Activated CD4-positive, alpha-beta T cell treated with anti-CD3 and anti-CD28 coated beads, Interleukin-2, amount 50 U/mL, for 4 hours (primary cell): ENCODE measurements around the gene CD200.
"Not testable (repeated sequence)": the region's sequence is repeated elsewhere in the genome, so short reads cannot be mapped to it uniquely, and the experiment has no call there.

Experiments used
- DNase-seq, 2 experiments: peaks; one replicate each; pipeline ENCODE4 v3.0.0-alpha.2; 2020

Gene CD200

DNA sequence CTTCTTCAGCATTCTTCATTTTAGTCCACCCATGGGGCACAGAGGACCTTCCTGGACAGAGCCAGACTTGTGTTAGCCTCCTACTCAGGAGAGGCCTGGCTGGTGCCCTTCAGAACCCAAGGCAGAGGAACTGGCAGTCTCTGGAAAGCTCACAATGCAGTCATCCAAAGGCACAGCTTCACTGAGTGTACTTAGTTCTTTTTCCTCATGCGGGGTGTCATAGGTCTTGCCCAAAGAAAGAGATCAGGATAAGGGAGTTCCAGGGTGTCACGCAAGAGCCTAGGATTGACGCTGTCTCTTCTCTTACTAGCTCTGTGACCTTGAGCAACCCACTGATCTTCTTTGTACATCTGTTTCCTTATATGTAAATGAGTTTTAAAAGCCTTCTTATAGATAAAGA is 58.7 kb downstream of the CD200 start:
- DNase-seq = no peak

DNA sequence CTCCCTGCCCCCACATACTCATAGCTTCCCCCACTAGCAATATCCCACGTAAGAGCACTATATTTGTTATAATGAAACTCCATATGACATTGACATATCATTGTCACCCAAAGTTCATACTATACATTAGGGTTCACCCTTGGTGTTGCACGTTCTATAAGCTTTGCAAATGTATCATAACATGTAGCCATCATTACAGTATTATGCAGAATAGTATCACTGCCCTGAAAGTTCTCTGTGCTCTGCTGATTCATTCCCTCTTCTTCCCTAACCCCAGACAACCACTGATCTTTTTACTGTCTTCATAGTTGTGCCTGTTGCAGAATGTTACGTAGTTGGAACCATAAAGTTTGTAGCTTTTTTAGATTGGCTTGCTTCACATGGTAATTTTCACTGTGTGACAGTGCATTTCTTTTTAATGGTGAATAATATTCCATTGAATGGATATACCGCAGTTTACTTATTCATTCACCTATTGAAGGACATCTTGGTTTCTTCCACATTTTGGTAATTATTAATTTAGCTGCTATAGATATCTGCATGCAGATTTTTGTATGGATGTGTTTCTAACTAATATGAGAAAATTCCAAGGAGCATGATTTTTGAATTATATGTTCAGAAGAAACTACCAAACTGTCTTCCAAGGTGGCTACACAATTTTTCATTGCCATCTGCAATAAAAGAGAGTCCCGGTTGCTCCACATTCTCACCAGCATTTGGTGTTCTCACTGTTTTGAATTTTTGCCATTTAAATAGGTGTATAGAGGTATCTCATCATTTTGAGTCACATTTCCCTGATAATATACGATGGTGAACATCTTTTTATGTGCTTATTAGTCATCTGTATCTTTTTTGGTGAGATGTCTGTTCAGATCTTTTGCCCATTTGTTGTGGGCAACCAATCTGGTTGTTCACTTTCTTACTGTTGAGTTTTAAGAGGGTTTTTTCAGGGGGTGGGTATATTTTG is 59.7 kb downstream of the CD200 start:
- no peak for DNase-seq

DNA sequence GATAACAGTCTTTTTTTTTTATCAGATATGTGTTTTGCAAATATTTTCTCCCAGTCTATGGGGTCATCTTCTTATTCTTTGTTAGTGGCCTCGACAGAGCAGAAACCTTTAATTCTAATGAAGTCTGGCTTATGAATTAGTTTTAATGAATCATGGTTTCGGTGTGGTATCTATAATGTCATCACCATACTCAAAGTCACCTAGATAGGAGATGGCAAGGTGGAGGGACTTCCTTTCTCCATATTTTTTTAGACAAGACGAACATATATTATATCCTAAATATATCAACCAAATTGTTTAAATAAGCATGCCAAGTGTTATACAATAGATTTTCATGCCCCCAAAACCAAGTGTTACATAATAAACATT is 60.4 kb downstream of the CD200 start:
- no peak for DNase-seq

DNA sequence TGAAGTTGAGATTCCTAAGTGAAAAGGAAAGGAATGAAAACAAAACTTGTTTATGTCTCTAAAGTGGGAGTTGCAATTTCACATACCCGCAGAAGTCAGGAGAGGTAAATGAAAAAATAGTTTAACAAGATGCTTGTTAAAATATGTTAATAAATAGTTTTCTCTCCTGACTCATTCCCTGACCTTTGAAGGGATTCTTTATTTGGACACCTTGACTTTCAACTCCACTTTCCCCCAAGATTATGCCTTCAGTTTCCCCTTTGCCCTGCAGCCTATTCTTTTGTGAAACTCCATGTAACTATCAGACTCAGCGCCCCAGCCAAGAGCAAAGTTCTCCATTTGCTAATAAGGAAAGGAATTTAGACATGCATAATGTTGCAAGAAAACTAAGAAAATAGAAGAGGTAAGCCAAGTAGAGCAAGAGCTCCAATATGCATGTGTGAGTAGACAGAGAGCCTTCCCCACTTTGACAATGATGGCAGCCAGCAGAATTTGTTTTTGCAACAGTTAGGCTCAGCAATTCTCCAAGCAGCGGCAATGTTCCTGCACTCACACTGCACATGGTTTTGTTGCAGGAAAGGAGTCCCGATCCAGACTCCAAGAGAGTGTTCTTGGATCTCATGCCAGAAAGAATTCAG is 61.2 kb downstream of the CD200 start:
- no peak for DNase-seq

DNA sequence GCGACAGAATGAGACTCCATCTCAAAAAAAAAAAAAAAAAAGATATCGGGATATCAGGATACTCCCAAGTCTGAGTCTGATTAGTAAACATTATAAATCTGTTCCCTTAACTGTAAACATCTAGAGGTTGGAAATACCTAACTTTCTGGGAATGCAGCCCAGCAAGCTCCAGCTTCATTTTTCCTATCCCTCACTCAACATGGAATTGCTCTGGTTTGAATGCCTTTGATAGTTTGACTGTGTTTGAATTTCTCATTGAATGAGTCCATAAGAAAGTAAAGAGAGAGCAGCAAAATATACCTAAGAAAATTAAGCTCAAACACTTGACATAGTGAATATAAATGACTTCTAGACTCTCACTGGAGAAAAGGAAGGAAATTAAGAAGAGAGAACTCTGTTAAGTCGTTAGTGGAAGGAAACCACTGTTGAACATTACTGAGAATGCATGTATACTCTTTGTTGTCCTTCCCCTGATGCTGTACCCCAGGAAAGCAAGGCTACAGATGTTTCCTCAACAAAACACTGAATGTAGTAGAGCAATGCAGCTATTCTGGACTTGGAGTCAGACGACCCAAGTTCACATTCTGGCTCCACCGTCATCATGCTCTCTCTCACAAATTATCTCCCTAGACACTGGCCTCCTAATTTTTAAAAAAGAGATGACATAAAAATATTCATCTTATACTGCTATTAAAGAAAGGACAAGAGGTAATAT is 62.4 kb downstream of the CD200 start:
- no peak for DNase-seq

DNA sequence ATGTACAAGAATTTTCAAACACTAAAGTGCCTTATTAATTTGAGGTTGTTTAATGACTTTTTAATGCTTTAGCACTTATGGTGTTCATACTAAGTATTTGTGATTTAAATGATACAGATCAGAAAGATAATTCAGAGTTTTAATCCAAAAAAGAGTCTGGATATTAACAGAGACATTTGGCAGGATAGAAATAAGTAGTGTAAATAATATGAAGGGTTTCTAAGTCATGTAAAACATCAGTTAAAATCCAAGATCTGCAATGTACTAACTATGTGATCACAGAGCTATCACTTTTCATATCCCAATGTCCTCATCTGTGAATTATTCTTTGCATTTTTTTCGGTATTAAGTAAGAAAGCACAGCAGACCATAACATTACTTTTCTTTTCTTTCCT is 62.9 kb downstream of the CD200 start:
- no peak for DNase-seq

DNA sequence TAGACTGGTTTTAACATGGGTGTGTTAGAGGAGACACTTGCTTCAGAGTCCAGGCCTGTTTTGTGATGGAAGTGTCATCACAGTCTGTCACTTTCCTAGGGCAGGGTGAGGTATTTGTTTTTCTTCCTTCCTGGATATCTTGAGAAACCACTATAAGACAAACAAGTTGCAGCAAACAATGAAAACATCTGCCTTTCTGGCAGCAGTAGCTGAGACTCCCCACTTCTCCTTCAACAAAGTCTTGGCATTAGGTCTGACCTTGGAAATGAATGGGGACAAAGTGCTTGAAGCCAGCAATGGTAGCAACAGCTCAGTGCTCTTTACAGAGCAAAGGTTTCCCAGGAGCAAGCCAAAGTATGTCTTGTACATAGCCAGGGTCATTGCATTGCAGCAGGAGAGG is 64.6 kb downstream of the CD200 start:
- DNase-seq = no peak

DNA sequence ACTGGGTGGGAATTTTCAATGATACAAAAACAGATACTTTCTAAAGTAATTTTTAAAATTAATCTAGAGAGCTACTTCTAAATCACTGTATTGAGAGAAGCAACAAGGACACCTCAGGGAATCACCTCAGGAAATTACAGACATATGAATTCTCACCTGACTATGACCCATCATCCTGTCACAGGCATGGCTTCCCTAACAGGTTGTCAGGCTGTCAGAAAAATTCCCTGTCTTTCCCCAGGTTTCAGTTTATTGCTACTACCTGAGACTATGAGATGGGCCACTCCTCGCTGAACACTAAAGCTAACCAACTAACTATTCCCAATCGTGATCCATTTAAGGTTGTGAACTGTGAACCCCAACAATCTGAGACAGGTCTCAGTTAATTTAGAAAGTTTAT is 66.1 kb downstream of the CD200 start:
- no peak for DNase-seq

DNA sequence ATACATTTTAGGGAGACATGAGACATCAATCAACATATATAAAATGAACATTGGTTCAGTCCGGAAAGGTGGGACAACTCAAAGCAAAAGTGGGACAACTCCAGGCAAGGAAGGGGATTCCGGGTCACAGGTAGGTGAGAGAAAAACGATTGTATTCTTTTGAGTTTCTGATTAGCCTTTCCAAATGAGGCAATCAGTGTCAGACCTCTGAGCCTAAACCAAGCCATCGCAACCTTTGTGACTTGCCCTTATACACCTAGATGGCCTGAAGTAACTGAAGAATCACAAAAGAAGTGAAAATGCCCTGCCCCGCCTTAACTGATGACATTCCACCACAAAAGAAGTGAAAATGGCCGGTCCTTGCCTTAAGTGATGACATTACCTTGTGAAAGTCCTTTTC is 66.6 kb downstream of the CD200 start:
- DNase-seq = not testable (repeated sequence)

DNA sequence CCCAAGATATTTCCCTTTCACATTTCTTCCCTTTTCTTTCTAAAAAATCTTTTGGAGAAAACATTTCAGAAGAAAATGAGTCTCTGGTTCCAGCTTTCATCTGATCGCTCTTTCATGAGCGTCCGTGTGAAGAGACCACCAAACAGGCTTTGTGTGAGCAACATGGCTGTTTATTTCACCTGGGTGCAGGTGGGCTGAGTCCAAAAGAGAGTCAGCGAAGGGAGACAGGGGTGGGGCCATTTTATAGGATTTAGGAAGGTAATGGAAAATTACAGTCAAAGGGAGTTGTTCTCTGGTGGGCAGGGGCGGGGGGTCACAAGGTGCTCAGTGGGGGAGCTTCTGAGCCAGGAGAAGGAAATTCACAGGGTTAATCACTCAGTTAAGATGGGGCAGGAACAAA is 67.4 kb downstream of the CD200 start:
- DNase-seq = not testable (repeated sequence)

DNA sequence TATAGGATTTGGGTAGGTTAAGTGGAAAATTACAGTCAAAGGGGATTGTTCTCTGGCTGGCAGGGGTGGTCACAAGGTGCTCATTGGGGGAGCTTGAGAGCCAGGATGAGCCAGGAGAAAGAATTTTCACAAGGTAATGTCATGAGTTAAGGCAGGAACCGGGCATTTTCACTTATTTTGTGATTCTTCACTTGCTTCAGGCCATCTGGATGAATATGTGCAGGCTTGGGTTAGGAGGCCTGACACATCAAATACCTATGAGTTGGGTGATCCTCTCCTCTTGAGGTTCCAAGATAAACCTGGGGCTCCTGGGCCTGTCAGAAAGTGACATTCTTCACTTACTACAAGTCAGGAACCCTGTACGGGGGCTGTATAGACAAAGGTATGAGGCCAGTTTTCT is 68.7 kb downstream of the CD200 start:
- DNase-seq = no peak

DNA sequence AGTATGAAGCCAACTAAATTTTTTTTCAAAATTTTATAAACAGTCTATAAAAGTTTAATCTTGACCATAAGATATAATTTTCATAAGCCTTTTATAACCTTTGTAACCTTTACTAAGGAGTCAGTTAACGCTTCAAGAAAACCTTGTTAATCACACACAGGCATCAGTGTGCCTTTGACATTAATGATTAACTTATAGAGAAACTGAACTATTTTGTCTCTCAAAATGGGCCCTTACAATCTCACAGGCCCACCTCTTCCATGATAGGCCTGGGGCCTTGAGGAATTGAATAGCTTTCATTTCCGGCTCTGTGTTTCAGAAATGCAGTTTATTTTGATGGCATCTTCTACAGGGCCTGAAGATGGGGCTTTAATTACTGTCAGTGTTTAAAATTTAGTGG is 70.1 kb downstream of the CD200 start:
- DNase-seq = no peak

DNA sequence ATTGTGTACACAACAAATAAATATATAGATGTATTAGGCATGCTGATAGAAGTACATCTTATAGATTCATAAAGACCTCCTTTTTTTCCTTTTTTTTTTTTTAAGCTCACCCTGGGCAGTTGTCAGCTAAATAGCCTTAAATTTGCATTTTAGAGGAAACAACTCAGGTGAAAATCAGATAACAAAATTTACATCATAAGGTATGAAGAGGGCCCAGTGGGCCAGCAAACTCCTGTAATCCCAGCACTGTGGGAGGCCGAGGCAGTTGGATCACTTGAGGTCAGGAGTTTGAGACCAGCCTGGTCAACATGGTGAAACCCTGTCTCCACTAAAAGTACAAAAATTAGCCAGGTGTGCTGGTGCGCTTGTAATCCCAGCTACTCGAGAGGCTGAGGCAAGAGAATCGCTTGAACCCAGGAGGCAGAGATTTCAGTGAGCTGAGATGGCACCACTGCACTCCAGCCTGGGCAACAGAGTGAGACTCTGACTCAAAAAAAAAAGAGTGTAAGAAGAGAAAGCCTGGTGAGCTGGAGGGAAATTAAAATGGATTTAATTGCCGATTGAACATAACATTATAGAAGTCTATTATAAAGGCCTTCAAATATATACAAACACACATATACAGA is 72.1 kb downstream of the CD200 start:
- not testable (repeated sequence) for DNase-seq

DNA sequence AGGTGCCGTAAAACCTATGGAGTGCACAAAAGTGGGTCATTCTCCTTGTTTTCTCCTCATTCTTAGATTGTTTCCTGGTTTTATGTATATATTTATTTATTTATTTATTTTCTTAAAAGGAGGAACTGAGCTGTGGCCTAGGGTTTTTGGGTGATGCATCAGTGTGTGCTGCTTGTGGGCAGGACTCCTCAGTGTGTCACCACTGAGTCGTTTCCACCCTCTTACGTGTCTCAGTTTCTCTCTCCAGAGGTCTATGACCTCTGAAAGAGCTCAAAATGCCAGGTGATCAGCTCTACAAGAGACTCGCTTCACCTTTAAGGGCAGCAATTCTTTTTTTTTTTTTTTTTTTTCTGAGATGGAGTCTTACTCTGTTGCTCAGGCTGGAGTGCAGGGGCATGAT is 72.9 kb downstream of the CD200 start:
- DNase-seq = peak in 1 of 2 experiments; percentile 6

DNA sequence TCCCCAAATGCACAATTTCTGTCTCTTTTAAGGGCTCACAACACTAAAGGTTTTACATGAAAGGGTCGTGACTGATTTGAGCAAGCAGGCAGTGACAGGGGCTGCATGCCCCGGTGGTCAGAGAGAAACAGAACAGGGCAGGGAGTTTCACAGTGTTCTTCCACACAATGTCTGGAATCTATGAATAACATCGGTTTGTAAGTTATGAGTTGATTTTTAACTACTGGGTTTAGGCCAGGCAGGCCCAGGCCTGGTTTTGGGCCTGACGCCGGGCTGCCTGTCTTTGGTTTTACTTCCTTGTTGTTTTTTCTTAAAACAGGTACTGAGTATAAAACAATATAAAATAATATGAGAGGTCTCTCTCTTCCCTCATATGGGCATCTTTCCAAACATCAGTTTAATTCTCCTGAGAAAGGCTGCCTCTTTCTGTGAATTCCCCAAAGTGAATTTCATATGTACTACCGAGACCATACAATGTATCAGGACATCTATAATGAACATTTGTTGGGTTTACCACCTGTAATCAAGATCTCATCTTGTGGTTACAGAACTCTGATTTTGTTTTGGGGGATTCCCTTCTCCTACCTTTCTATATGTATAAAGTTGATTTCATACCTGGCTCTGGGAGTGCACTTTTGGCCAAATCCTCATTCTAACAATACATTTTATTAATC is 74.4 kb downstream of the CD200 start:
- no peak for DNase-seq

DNA sequence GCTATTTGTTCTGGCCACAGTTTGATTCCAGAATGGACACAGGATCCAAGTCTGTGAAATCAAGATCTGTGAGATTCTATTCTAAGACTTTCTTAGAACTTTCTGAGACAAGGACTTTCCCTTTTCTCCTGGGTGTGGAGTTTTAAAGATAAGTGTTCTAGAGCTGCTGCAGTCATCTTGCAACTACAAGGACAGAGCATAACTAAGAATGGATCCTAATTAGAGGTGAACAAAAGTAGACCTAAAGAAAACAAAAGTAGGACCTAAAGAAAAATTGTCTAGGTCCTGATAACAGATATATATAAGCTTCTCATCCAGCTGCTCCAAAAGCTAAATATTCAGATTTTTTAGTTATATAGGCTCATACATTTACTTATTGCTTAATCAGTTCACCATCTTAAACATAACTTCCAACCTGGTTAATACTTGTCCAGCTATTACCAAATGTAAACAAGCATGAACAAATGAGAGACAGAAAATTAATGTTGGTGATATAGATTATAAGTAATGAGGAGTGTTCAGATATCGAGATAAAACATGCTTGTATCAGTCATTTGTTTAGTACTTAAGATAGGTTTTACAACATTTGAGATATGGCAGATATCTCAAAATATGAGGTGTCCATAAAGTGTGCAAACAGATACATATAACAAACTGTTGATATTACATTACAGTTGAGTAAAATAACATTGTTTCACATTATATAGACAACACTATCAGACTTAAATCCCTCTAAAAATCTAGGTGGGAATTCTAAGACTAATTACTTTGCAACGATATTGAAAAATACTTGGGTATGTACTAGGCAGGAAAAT is 75.1 kb downstream of the CD200 start:
- DNase-seq = no peak

DNA sequence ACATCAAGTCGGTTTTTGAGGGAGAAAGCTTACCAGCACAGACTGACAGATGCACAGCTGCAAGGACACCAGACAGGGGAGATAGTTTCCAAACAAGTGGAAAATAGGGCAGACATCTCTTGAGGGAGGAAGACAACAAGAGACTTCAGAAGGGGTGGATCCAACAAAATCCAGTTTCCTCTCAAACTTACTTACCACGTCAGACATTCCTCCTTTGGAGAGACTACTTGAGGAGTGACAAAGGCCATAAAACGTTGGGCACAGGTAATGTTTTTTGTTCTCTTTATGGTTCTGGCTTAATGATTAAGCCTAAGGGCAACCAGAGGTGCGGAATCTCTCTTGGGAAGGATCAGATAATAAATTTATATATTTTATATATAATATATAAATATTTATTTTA is 76.1 kb downstream of the CD200 start:
- no peak for DNase-seq

DNA sequence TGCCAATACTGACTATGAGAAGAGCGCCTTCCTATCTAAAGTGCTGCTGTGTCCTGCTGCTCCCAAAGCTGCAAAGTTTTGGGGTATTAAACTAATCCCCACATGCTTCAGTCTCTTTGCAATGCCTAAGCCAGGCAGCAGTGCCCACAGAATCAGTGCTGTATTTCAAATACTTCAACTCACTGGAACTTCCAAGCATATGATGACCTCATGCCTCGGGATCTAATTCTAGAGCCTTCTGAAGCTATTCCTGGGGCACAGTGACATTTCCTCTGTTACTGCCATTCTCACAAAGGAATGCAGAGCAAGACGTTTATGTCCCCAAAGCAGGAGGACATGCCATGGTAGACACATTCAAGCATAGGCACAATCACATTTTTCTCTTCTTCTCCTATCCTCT is 78.5 kb downstream of the CD200 start:
- DNase-seq = no peak
